Measurements from ENCODE around the gene EFNA5. TPM values are rescaled to one million over a fixed set of nuclear protein-coding genes. Genes with fewer than 3 reads are reported as not detected.

EFNA5 gene
- total and polyA plus RNA-seq, 2 of the 8 experiments (the other 6 are each of a cell fraction or from before 2014, with no cell fraction given), result 9.6 to 21.8 TPM

GRCh38 chr5:107485184-107485583, 185.6 kb downstream of the EFNA5 start (continued):
- no peak for TF ChIP-seq SIN3A (conservative IDR thresholded peaks at IDR 0.05 in 1 of 2, IDR thresholded peaks at IDR 0.05 in 1 of 2; ENCODE audit: low read depth in 1 of 2, low read length in 2 of 2)
- TF ChIP-seq CEBPB (IDR thresholded peaks at IDR 0.05; ENCODE audit: low read depth, low read length), result no peak
- TF ChIP-seq CHD1 (IDR thresholded peaks at IDR 0.05; ENCODE audit: low read depth, low read length), result no peak
- TF ChIP-seq SP4 (IDR thresholded peaks at IDR 0.05; ENCODE audit: low read length), result no peak
- no peak for TF ChIP-seq RXRA (IDR thresholded peaks at IDR 0.05; ENCODE audit: insufficient read depth, low read depth, low read length)
- no peak for TF ChIP-seq FOSL1 (IDR thresholded peaks at IDR 0.05; ENCODE audit: insufficient read depth, low read depth, low read length)

Measured in H1 (cell line).